HG03442 (cell line): ENCODE results near the gene ID1.
"Not testable (repeated sequence)": the region's sequence is repeated elsewhere in the genome, so short reads cannot be mapped to it uniquely, and the experiment has no call there.

Experiments
- ATAC-seq: cut with Tn5 transposase; IDR thresholded peaks from one replicate; pipeline ENCODE4 v1.9.1; 2021; ENCODE audit warnings: mild to moderate bottlenecking, moderate library complexity; ENCODE audit not compliant: unreplicated experiment

ID1 gene

DNA sequence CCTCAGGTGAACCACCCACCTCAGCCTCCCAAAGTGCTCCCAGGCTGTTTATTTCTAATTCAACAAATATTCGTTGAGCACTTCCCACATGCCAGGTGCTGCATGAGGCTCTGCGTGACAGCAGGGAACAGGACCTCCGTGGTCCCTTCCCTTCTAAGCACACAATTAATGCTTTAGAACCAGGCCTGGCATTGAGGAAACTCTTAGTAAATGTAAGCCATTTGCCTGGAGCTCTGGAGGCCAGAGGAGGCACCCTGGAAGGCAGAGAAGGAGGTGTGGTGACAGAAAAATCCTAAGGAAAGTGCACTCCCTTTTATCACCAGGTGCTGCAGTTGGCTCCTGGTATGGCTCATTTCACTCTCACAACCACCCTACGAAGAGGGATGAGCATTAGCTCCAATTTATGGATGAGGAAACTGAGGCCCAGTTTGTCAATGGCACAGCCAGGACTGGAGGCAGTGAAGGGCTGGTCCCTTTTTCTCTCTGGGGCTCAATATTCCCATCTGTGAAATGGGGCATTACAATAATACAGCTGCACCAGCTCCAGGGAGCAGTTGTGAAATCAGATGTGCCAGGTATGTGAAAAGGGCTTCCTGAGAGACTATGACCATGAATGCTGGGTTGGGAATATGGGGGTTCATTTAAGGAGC lies 8.1 kb upstream of the ID1 start:
- no peak for ATAC-seq

DNA sequence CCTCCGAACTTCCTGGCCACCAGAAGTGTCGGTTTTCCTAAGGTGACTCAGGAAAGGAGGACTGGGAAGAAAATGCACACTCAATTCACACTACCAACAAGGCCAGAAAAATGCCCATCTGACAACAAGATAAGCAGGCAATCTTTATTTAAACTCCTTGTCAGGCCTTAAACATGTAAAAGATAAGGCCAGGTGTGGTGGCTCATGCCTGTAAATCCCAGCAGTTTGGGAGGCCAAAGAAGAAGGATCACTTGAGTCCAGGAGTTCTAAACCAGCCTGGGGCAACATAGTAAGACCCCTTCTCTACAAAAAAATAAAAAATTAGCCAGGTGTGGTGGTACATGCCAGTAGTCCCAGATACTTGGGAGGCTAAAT lies 7.6 kb upstream of the ID1 start:
- ATAC-seq: no peak

DNA sequence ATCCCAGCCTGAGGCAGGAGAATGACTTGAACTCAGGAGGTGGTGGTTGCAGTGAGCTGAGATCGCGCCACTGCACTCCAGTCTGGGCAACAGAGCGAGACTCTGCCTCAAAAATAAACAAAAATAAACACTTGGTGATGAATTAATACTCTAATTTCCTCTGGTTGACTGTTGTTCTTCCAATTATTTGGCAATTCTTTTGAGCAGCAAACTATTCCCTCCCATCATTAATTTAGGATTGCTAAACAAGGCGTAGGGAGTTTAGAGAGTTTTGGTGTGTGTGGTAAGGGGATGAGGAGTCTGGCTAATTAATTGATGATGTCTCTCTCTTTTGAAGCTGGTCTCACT lies 2.7 kb upstream of the ID1 start:
- no peak for ATAC-seq

DNA sequence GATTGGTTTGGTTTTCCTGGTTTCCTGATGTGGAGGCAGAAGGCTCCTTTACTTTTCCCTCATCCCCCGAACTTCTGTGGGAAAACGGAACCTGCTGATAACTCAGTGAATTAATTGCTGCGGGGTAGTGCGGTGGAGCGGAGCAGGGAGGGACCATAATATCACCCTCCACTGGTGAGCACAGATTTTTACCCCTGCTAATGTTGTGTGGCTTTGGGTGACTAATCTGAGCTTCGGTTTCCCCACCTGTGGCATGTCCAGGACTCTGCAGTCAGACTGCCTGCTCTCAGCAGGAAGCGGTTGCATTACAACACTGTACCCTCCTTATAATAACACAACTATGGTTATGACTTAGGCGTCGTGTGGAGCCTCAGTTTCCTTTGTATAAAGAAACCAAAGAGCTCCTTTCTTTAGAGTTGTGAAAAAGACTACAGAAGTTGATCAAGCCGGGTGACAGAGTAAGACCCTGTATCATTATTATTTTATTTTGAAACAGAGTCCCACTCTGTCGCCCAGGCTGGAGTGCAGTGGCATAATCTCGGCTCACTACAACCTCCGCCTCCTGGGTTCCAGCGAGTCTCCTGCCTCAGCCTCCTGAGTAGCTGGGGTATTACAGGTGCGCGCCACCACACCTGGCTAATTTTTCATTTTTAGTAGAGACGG lies 2.2 kb upstream of the ID1 start:
- ATAC-seq: peak; percentile 79

DNA sequence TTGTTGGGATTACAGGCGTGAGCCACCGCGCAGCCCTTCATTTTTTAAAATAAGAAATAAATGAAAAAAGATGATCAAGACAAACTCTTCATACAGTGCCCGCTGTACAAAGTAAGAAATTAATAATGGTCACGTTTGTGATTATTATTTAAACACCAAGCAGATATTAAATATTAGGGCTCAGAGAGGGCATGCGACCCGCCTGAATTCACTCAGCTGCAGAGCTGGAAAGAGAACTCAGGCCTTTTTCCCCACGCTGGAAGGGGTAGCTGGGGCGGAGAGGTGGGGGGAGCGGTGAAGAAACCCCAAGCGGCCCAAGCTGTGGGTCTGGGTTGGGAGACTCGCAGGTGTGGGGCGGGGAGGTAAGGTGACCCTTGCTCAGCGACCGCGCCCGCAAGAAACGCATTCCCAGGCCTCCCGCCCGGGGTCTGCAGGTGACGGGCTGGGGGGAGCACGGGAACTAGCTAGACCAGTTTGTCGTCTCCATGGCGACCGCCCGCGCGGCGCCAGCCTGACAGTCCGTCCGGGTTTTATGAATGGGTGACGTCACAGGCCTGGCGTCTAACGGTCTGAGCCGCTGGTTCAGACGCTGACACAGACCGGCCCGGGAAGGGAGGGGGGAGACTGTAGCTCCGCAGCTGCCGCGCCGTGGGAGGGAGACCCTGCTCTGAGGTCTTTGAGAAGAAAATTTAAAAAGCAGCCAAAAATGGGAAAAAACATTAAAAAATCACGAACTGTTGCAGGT lies 1.1 kb upstream of the ID1 start:
- peak; percentile 48 for ATAC-seq

DNA sequence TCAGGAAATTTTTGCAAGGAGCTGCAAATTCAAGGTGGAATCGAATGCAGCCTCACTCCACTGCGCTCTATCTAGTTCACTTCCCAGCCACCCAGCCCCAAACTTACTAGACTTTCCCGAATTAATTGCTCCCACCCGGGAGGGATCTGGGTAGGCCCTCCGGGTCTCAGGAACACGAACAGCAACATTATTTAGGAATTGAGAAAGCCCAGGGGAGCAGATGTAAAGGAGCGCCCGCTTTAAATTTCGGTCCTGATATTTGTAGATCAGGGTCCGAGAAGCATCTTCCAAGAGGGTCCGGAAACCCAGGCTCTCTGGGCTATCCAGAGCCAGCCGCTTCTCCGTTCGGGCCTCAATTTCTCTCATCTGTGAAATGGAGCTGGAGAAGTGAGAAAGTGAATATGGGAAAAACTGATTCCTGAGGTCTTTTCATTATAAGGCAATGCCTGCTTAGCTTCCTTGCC lies 490 bp upstream of the ID1 start:
- no peak for ATAC-seq

DNA sequence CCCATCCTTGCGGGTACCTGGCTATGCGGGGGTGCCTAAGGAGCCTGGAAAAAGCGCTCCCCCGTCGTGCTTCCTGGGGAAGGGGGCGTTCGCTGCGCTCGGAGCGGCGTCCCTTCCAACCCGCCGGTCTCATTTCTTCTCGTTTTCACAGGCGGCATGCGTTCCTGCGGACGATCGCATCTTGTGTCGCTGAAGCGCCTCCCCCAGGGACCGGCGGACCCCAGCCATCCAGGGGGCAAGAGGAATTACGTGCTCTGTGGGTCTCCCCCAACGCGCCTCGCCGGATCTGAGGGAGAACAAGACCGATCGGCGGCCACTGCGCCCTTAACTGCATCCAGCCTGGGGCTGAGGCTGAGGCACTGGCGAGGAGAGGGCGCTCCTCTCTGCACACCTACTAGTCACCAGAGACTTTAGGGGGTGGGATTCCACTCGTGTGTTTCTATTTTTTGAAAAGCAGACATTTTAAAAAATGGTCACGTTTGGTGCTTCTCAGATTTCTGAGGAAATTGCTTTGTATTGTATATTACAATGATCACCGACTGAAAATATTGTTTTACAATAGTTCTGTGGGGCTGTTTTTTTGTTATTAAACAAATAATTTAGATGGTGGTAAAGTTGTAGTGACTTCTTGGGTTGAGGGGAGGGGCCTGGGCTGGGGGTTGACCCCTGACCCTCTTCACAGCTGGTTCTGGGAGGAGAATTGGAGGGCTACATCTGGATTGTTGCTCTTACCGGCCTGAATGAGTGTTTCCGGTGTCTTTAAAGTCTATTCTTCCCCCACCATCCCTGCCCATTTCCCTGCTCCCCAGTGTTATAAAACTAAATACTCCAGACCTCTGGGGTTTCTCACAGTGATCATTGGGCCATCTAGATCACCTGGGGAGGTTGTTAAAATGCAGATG lies 1.1 kb downstream of the ID1 start:
- no peak for ATAC-seq

DNA sequence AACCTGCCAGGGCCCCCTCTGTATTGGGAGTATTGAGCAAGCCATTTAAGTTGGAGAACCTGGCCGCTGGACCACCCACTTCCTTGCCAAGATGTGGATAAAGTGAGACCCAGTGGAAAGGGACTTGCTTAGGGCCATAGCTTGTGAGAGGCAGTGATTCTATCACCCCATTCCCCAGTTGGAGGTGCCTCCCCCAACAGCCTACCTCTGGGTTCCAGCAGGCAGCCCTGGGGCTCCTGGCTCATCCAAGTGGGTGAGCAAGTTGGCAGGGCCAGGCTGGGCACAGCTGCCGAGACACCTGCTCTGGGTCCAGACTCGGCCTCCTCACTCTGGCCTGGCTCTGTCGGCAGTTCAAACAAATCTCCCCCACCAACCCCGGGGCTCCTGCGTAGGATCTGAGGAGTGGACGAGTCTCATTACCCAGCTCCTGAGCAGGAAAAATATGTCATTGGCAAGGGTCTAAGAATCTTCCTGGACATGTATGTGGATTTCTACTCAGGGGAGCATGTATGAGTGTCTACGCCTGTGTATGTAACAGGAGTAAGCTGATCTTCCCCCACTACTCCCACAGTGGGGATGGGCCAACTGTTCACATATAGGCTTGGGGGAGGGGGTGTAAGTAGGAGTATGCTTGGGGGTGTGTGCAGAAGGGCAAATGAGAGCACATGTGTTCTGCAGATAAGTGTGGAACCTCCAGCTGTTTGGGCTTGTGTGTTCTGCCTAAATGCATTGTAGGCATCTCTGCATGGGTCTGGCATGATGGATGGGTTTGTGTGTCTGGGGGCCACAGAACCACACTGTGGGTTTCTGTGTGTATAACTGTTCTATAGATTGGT lies 1.9 kb downstream of the ID1 start:
- no peak for ATAC-seq

DNA sequence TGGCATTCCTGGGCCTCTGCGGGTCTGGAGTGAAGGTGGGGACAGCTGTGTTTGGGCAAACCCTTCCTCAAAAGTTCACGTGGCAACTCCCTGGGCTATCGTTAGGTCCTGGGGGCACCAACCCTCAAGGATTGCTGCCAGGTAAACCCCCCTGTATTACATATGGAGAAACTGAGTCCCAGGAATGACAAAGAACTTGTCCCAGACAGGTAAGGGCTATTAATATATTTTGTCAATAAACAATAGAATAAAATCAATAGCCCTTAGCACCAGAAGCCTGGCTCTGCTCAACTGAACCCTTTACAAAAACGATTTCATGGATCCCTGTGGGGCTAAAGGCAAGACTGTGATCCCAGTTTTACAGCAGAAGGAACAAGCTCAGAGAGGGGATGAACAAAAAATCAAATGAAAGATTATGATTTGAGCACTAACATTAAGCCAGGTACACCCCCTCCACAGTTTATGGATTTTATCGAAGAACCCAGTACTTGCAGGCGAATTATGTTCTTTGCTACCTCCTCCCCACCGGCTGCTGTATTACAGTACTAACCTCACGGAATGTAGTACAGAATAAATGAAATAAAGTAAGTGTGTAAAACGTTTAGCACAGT lies 2.7 kb downstream of the ID1 start:
- ATAC-seq: no peak

DNA sequence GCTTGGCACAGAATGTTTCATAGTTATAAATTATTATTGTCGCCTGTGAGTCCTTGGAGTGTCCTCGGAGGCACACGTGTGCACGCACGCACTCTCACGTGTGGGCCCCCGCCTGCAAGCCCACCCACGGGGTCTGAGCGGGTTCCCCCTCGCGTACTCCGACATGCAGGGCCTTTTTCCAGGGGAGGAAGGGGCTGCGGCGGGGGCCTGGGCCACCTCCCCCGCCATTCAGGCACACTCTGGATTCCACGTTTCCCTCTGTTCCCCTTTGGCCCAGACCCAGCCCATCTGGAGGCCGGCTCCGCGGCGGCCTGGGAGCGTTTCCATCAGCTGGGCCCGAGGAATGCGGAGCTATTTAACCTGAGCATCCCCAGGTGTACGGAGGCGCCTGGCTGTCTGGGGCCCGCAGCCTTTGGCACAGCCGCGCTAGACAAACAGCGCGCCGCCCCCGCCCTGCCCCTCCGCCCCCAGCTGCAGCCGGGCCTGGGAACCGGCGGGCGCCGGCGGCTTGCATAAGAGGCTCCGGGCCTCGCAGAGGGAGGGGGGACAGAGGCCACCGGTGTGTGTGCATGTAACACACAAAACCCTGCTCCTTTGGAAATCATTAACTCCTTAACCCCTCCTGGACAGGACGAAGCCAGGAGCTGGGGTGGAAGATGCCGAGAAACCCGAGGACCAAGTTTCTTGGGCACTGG lies 3.3 kb downstream of the ID1 start:
- ATAC-seq: no peak

DNA sequence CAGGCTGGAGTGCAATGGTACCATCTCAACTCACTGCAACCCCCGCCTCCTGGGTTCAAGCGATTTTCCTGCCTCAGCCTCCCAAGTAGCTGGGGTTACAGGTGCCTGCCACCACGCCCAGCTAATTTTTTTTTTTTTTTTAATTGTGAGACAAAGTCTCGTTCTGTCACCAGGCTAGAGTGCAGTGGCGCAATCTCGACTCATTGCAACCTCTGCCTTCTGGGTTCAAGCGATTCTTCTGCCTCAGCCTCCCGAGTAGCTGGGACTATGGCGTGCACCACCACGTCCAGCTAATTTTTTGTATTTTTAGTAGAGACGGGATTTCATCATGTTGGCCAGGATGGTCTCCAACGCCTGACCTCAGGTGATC lies 7.2 kb downstream of the ID1 start:
- ATAC-seq: not testable (repeated sequence)

DNA sequence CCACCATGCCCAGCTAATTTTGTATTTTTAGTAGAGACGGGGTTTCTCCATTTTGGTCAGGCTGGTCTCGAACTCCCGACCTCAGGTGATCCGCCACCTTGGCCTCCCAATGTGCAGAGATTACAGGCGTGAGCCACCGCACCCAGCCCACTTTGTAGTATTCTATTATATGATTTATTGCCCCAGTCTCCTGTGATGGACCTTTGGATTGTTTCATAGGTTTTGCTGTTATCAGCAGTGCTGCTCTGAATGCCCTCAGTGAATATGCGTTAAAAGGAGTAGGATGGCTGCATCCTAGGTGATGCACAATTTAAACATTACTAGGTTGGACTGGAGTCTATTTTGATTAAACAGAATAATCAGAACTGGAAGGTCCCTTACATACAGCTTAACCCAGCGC lies 10.3 kb downstream of the ID1 start:
- ATAC-seq: no peak

DNA sequence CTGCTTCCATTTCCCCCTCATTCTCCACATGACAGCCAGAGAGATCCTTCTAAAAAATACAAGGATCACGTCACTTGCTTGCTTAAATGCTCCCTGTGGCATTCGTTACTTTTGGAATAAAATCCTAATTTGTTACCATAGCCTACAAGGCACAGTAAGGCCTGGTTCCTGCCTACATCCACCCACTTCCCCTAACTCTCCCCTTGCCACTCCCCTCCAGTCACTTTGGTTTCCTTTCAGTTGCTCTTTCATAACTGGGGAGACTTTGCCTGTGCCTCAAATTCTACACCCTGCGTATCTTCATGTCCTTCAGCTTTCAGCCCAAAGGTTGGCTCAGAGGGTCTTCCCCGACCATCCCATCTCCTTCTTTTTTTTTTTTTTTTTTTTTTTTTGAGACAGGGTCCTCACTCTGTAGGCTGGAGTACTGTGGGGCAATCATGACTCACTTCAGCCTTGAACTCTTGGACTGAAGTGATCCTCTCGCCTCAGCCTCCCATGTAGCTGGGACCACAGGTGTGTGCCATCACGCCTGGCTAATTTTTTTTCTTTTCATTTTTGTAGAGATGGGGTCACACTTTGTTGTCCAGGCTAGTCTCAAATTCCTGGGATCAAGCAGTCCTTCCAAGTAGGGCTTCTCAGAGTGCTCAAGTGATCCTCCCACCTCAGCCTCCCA lies 12.5 kb downstream of the ID1 start:
- no peak for ATAC-seq

DNA sequence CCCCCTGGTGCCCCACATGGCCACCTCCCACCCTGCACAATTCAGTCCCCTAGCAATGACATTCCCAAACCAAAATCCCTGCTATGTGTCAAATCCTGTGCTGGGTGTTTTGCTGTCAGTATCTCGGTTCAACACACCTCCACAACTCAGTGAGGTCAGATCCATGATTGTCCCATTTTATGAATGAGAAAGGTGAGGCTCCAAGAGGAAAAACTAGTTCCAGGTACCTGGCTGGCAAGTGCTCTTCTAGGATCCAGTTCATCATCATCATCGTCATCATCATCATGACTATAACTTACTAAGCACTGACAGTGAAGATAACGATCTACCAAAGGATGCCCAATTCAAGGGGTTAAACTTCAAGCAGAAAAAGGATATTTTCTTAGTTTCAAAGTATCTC lies 15.2 kb downstream of the ID1 start:
- no peak for ATAC-seq

DNA sequence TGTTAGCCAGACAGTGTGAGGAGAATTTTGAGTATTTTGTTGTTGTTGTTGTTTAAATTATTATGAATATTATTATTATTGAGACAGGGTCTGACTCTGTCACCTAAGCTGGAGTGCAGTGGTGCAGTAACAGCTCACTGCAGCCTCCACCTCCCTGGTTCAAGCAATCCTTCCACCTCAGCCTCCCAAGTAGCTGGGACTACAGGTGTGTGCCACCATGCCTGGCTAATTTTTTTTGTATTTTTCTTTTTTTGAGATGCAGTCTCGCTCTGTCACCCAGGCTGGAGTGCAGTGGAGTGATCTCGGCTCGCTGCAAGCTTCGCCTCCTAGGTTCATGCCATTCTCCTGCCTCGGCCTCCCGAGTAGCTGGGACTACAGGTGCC lies 18.0 kb downstream of the ID1 start:
- not testable (repeated sequence) for ATAC-seq

DNA sequence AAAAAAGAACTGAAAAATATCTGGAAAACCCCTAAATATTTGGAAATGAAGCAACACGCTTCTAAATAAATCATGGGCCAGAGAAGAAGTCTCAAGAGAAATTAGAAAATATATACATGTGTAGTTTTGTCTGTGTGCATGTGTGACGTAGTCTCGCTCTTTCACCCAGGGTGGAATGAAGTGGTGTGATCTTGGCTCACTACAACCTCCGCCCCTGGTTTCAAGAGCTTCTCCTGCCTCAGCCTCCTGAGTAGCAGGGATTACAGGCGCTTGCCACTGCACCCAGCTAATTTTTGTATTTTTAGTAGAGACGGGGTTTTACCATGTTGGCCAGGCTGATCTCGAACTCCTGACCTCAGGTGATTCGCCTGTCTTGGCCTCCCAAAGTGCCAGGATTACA lies 21.4 kb downstream of the ID1 start:
- ATAC-seq: not testable (repeated sequence)

DNA sequence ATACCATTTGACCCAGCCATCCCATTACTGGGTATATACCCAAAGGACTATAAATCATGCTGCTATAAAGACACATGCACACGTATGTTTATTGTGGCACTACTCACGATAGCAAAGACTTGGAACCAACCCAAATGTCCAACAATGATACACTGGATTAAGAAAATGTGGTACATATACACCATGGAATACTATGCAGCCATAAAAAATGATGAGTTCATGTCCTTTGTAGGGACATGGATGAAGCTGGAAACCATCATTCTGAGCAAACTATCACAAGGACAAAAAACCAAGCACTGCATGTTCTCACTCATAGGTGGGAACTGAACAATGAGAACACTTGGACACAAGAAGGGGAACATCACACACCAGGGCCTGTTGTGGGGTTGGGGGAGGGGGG lies 23.0 kb downstream of the ID1 start:
- not testable (repeated sequence) for ATAC-seq

DNA sequence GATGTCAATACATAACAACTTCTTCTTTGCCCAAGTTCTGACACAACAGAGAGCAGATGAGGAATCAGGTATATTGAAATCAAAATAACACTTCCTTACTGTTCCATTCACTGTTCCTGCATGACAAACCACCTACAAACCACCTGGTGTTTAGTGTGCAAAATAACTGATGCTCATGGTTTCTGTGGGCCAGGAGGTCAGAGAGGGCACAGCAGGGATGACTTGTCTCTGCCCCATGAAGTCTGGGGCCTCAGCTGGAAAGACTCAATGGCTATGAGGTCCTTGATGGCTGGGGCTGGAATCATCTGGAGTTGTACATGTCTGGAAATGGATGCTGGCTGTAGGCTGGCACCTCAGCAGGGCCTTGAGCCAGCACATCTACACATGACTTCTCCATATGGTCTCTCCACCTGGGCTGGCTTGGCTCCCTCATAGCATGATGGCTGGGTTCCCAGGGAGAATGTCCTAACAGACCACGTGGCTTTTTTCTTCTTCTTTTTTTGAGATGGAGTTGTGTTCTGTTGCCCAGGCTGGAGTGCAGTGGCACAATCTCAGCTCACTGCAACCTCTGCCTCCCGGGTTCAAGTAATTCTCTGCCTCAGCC lies 25.2 kb downstream of the ID1 start:
- no peak for ATAC-seq
